ENCODE results near the gene CYB5A.

Gene CYB5A

DNA sequence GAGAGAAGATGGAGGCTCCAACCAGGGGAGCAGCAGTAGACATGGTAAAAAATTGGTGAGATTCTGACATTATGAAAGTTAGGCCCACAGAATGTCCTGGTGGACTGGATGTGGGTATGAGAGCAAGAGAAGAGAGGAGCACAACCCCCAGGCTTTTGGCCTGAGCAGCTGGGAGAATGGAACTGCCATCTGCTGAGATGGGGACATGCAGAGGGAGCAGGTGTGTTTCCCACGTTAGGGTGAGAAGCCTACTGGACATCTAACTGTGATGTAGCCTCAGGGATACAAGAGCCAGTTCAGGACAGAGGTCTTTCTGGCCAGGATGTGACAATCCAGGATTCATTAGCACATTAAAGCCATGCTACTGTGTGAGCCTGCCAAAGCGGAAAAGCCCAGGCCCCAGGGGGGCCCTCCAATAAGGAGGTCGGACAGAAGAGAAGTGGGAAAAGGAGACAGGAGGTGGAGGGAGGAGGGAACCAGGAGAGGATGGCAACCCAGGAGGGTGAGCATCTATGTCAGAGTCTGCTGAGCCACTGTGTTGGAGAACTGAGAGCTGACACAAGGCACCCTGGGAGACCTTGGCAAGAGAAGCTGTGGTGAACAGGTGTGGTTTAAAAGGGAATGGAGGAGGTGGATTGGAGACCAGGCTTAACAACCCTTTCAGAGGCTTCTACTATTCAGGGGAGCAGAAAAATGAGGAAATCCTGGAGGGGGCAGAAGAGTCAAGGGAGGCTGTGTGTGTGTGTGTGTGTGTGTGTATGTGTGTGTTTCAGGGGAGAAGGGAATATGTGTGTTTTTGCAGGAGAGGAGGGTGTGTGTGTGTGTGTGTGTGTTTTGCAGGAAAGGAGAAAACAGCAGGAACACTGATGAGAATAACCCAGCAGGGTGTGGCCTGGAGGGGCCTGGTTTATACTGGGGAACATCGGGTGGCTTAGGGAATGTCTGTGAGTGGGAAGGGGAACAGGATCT is 10.5 kb downstream of the CYB5A start (continued):
- TF ChIP-seq, protein P1, sequence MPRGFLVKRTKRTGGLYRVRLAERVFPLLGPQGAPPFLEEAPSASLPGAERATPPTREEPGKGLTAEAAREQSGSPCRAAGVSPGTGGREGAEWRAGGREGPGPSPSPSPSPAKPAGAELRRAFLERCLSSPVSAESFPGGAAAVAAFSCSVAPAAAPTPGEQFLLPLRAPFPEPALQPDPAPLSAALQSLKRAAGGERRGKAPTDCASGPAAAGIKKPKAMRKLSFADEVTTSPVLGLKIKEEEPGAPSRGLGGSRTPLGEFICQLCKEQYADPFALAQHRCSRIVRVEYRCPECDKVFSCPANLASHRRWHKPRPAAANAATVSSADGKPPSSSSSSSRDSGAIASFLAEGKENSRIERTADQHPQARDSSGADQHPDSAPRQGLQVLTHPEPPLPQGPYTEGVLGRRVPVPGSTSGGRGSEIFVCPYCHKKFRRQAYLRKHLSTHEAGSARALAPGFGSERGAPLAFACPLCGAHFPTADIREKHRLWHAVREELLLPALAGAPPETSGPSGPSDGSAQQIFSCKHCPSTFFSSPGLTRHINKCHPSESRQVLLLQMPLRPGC (tag by site-specific recombination; IDR thresholded peaks at IDR 0.05): no peak
- TF ChIP-seq ZNF426 (tag by site-specific recombination; IDR thresholded peaks at IDR 0.05): no peak
- TF ChIP-seq ZNF174 (tag by site-specific recombination; IDR thresholded peaks at IDR 0.05): no peak
- TF ChIP-seq HOXA7 (CRISPR knock-in tag; IDR thresholded peaks at IDR 0.05; ENCODE audit: borderline replicate concordance): no peak
- no peak for TF ChIP-seq KLF9 (tag by site-specific recombination; IDR thresholded peaks at IDR 0.05; ENCODE audit: low read depth)
- TF ChIP-seq, protein P2, sequence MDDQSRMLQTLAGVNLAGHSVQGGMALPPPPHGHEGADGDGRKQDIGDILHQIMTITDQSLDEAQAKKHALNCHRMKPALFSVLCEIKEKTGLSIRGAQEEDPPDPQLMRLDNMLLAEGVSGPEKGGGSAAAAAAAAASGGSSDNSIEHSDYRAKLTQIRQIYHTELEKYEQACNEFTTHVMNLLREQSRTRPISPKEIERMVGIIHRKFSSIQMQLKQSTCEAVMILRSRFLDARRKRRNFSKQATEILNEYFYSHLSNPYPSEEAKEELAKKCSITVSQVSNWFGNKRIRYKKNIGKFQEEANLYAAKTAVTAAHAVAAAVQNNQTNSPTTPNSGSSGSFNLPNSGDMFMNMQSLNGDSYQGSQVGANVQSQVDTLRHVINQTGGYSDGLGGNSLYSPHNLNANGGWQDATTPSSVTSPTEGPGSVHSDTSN (CRISPR knock-in tag; IDR thresholded peaks at IDR 0.05): no peak
- TF ChIP-seq PRDM1 (tag by site-specific recombination; IDR thresholded peaks at IDR 0.05): no peak
- TF ChIP-seq ZNF394 (tag by site-specific recombination; IDR thresholded peaks at IDR 0.05; ENCODE audit: borderline replicate concordance): no peak
- TF ChIP-seq ZNF529 (tag by site-specific recombination; IDR thresholded peaks at IDR 0.05; ENCODE audit: insufficient replicate concordance): no peak
- no peak for TF ChIP-seq GLI4 (tag by site-specific recombination; IDR thresholded peaks at IDR 0.05)
- TF ChIP-seq, protein P3, sequence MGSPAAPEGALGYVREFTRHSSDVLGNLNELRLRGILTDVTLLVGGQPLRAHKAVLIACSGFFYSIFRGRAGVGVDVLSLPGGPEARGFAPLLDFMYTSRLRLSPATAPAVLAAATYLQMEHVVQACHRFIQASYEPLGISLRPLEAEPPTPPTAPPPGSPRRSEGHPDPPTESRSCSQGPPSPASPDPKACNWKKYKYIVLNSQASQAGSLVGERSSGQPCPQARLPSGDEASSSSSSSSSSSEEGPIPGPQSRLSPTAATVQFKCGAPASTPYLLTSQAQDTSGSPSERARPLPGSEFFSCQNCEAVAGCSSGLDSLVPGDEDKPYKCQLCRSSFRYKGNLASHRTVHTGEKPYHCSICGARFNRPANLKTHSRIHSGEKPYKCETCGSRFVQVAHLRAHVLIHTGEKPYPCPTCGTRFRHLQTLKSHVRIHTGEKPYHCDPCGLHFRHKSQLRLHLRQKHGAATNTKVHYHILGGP (tag by site-specific recombination; IDR thresholded peaks at IDR 0.05): no peak
- TF ChIP-seq ZNF791 (tag by site-specific recombination; IDR thresholded peaks at IDR 0.05): no peak
- no peak for TF ChIP-seq YY1 (tag by site-specific recombination; IDR thresholded peaks at IDR 0.05)
- TF ChIP-seq, protein P4, sequence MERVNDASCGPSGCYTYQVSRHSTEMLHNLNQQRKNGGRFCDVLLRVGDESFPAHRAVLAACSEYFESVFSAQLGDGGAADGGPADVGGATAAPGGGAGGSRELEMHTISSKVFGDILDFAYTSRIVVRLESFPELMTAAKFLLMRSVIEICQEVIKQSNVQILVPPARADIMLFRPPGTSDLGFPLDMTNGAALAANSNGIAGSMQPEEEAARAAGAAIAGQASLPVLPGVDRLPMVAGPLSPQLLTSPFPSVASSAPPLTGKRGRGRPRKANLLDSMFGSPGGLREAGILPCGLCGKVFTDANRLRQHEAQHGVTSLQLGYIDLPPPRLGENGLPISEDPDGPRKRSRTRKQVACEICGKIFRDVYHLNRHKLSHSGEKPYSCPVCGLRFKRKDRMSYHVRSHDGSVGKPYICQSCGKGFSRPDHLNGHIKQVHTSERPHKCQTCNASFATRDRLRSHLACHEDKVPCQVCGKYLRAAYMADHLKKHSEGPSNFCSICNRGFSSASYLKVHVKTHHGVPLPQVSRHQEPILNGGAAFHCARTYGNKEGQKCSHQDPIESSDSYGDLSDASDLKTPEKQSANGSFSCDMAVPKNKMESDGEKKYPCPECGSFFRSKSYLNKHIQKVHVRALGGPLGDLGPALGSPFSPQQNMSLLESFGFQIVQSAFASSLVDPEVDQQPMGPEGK (tag by site-specific recombination; IDR thresholded peaks at IDR 0.05): no peak
- TF ChIP-seq ZBTB21 (tag by site-specific recombination; IDR thresholded peaks at IDR 0.05): no peak
- TF ChIP-seq, protein P5, sequence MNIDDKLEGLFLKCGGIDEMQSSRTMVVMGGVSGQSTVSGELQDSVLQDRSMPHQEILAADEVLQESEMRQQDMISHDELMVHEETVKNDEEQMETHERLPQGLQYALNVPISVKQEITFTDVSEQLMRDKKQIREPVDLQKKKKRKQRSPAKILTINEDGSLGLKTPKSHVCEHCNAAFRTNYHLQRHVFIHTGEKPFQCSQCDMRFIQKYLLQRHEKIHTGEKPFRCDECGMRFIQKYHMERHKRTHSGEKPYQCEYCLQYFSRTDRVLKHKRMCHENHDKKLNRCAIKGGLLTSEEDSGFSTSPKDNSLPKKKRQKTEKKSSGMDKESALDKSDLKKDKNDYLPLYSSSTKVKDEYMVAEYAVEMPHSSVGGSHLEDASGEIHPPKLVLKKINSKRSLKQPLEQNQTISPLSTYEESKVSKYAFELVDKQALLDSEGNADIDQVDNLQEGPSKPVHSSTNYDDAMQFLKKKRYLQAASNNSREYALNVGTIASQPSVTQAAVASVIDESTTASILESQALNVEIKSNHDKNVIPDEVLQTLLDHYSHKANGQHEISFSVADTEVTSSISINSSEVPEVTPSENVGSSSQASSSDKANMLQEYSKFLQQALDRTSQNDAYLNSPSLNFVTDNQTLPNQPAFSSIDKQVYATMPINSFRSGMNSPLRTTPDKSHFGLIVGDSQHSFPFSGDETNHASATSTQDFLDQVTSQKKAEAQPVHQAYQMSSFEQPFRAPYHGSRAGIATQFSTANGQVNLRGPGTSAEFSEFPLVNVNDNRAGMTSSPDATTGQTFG (tag by site-specific recombination; IDR thresholded peaks at IDR 0.05; ENCODE audit: borderline replicate concordance): no peak
- peak; percentile 57; the same call in 1 of the 2 replicates for TF ChIP-seq ZBTB48 (tag by site-specific recombination; IDR thresholded peaks at IDR 0.05)
- TF ChIP-seq ZNF585B (tag by site-specific recombination; IDR thresholded peaks at IDR 0.05): no peak
- TF ChIP-seq REPIN1 (tag by site-specific recombination; IDR thresholded peaks at IDR 0.05; ENCODE audit: low read depth): no peak
- TF ChIP-seq ZNF624 (tag by site-specific recombination; IDR thresholded peaks at IDR 0.05): no peak
- TF ChIP-seq, protein P6, sequence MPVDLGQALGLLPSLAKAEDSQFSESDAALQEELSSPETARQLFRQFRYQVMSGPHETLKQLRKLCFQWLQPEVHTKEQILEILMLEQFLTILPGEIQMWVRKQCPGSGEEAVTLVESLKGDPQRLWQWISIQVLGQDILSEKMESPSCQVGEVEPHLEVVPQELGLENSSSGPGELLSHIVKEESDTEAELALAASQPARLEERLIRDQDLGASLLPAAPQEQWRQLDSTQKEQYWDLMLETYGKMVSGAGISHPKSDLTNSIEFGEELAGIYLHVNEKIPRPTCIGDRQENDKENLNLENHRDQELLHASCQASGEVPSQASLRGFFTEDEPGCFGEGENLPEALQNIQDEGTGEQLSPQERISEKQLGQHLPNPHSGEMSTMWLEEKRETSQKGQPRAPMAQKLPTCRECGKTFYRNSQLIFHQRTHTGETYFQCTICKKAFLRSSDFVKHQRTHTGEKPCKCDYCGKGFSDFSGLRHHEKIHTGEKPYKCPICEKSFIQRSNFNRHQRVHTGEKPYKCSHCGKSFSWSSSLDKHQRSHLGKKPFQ (tag by site-specific recombination; IDR thresholded peaks at IDR 0.05): no peak
- no peak for TF ChIP-seq TCF7L2 (IDR thresholded peaks at IDR 0.05; ENCODE audit: borderline replicate concordance, low read depth, low read length)
- no peak for TF ChIP-seq ZBTB1 (tag by site-specific recombination; IDR thresholded peaks at IDR 0.05)
- TF ChIP-seq, protein P7, sequence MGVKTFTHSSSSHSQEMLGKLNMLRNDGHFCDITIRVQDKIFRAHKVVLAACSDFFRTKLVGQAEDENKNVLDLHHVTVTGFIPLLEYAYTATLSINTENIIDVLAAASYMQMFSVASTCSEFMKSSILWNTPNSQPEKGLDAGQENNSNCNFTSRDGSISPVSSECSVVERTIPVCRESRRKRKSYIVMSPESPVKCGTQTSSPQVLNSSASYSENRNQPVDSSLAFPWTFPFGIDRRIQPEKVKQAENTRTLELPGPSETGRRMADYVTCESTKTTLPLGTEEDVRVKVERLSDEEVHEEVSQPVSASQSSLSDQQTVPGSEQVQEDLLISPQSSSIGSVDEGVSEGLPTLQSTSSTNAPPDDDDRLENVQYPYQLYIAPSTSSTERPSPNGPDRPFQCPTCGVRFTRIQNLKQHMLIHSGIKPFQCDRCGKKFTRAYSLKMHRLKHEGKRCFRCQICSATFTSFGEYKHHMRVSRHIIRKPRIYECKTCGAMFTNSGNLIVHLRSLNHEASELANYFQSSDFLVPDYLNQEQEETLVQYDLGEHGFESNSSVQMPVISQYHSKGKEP (tag by site-specific recombination; IDR thresholded peaks at IDR 0.05): no peak
- no peak for TF ChIP-seq ZNF433 (tag by site-specific recombination; IDR thresholded peaks at IDR 0.05; ENCODE audit: low read depth)

Measured in HEK293 (cell line).